Esophagus mucosa (tissue), 1 donor: ENCODE data around the gene SH3PXD2B. TPM values are rescaled to one million over a fixed set of nuclear protein-coding genes. Genes with fewer than 3 reads are reported as not detected.
"Not testable (repeated sequence)": the region's sequence is repeated elsewhere in the genome, so short reads cannot be mapped to it uniquely, and the experiment has no call there.

Source experiments
- ATAC-seq: fragments of 200-7000 bp; cut with Tn5 transposase; one replicate; pipeline ENCODE4 v1.9.1; 2020
- total RNA-seq: library from RNA; stranded (reverse); gene quantifications from one replicate; pipeline ENCODE4 v1.2.4, GENCODE V29; 2023
- donor health status: DM: yes; HTN: yes; CAD: no.

SH3PXD2B gene
- total RNA-seq, 1 donor from 2014 or later, result 16.5 TPM

GRCh38 chr5:172417983-172418630, 36.2 kb downstream of the SH3PXD2B start:
- peak; percentile 71 for ATAC-seq

DNA sequence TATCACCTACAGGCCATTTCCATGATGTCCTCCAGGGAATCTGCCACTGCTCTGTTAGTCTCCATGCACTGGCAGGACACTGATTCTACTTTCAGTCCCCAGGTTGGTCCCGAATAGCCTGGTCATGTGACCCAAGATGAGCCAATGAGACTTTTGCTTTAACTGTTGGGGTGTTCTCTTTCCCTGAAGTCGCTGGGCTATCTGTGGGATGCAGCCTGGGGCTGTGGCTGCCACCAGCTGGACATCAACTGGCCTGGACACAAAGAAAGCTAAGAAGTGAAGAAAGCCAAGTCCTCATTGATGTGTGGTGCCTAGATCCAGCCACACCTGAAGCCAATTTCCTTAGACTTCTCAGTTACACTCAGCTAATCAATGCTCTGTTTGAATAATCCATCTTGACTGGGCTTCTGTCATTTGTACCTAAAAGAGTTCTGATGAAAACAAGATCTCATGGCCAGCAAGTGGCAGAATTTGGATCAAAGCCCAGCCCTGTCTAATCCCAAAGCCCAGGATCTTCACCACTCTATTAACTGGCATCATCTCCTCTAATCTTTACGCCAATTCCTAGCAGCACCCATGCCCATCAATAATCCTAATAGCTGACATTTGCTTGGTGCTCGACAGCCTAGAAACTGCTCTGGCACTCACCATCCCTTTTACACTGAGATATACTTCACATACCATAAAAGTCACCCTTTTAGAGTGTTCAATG, 37.0 kb downstream of the SH3PXD2B start:
- ATAC-seq, result no peak

GRCh38 chr5:172415362-172416275, 38.7 kb downstream of the SH3PXD2B start:
- no peak for ATAC-seq

DNA sequence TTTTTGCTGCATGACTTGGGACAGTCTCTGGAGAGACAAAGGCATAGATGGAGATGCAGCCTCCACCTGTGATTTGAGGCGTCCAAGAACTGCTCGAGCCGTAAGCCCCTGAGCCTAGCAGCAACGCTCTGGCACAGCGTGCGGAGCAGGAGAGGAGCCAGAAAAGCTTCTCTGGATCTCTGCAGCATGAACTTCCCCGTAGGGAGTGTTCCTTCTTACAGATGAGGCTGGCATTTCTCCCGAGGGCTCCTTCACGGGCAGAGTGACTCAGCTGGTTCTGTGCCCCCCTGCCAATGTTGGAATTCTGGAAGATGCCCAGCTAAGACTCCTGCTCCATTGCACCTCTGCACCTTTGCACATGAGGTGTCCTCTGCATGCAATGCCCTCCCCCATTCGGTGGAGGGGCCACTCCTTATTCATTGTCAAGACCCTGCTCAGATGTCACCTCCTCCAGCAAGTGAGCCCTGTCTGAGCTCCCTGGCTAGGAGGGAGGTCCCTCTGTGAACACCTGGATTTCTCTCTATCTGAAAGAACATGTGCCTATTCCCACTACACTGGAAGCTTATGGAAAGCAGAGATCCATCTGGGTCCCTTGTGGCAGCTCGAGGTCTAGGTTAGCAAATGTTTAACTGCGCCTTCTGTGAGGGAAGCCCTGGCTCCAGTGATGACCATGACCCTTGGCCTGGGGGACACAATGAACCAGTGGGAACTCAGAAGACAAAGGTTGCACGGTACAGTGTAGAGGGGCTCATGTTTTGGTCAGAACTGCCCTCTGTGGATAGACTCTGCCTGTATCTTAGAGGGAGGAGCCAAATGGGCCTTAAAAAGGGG, 39.6 kb downstream of the SH3PXD2B start:
- ATAC-seq, result peak; percentile 3

- no peak for ATAC-seq
These were observed 40.6 kb downstream of the SH3PXD2B start for GRCh38 chr5:172413601-172414171.

GRCh38 chr5:172412724-172413286, 41.5 kb downstream of the SH3PXD2B start:
- peak; percentile 63 for ATAC-seq

DNA sequence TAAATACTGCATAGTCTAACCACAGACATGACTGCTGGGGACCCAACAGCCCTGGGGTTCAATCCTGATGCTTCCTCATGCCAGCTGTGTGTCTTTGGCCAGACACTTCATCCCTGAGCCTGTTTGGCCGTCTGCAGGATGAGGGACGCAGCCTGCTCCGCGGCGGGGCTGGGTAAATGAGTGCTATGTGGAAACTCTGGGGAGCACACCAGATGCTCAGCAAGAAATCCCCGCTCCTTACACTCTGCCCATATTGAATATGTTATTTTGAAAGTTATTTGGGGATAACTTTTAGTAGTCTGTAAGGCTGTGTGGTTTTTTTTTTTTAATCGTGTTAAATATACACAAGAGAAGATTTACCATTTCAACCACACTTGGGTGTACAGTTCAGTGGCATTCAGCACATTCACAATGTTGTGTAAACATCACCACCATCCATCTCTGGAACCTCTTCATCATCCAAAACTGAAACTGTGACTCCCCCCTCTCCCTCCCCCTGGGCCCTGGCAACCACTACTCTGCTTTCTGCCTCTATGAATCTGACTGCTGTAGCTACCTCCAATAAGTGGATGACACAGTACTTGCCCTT, 42.7 kb downstream of the SH3PXD2B start:
- no peak for ATAC-seq

DNA sequence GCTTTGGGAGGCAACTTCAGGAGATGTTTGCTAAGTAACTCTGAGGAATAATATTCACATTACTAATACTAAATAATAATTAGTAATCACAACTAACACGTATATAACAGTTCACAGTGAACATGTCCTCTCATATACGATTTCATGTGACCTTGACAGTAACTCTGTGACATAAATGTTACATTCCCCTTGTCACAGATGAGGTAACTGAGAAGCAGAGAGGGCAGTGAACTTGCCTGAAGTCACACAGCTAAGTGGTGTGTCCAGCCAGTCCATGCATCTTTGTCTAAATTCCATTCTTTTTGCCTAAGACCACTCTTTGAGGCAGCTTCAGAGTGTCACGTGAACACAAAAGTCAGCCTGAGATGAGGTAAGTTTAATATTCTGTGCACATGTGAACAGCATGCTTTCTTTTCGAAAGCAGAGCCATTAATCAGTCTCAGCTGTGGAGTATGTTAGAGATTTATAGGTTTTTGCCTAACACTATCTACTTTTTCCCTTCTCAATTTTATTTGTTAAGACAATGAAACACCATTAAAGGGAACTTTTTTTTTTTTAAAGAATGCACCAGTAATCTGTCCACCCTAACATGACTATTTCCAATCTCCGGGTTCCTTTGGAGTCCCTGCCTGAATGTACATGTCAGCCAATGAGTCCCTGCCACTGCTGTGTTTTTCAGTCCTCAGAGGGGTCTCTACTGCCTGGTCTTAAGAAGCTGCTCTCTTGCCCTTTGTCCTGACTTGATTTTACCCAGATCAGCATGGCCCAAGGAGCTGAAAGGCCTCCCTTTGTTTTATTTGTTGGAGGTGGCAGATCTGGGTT, 43.5 kb downstream of the SH3PXD2B start:
- ATAC-seq, result no peak

- no peak for ATAC-seq
These were observed 44.2 kb downstream of the SH3PXD2B start for GRCh38 chr5:172410160-172410559.

GRCh38 chr5:172409477-172409876, 44.8 kb downstream of the SH3PXD2B start:
- ATAC-seq, result not testable (repeated sequence)

- ATAC-seq, result peak; percentile 79
These were observed 46.5 kb downstream of the SH3PXD2B start for GRCh38 chr5:172407822-172408221.

- no peak for ATAC-seq
These were observed 47.1 kb downstream of the SH3PXD2B start for GRCh38 chr5:172407241-172407691.

DNA sequence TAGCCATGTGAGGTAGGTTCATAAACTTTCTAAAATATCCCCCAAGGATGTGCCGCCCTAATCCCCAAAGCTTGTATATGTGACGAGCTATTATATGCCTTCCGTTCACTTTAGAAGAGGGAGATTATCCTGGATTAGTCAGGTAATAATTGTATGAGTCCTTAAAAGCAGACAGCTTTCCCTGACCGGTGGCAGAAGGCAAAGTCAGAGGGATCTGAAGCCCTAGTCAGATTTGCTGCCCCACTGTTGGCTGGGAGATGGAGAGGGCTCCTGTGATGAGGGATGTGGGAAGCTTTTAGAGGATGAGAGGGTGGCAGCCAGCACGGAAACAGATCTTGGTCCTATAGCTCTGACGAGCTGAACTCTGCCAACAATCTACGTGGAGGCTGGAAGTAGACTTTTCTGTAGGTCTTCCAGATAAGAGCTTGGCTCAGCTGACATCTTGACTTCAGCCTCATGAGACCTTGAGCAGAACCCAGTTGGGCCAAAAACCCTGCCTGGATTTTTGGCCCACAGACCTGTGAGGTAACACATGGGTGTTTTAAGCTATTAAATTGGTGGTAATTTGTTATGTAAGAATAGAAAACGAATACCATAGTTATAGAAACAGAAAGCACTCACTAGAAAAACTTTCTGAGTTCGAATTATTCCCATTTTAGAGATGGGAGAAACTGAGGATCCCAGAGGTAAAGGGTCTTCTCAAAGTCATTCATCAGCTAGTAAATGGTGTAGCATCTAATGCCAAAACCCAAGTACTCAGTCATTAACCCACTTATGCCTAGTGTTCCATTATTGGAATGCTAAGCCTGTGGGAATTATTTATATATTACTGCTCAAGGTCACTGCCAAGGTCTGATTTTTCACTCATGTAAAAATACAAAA, 48.9 kb downstream of the SH3PXD2B start:
- no peak for ATAC-seq

DNA sequence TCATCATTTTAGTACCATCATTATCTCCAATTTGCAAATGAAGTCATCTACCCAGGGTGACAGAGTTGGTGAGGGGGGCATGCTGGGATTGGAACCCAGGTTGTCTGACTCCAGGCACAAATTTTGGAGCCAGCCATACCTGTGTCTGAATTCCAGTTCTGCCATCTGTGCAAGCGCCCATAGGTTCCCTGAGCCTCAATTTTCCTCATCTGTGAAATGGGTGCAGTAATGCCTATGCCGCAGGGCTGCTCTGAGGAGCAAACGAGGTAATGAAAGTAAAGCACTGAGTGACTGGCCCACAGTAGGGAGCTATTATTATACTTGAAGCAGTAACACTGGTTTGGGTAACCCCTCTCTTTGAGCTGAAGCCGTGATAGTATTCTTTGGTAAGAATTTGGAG, 49.6 kb downstream of the SH3PXD2B start:
- ATAC-seq, result no peak

GRCh38 chr5:172403817-172404216, 50.5 kb downstream of the SH3PXD2B start:
- ATAC-seq, result no peak

DNA sequence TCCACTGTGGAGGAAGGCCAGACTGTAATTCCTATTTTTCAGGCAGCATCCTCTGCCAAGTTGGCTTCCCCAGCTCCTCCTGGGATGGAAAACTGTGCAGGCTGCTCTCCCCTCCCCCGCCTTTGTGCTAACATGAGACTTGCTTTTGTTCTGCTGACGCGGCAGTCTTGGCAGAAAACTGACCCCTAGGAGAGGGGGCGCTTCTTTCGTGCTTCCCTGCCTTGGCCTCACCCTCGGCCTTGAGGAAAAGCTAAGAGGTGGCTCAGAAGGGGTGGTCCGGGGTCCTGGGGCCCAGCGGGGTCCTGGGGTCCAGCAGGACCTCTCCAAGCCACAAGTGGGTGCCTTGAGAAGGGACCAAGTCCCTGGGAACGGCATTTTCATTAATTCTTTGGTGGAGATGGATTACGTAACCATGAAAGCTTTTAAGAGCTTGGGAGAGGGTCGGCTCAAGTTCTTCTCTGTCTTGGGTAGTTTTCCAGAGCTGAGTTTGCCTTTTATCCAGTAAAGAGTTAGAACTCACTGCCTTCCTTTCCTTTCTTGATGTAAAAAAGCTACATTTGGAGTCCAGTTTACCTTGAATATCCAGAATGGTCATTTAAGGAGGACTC, 51.0 kb downstream of the SH3PXD2B start:
- ATAC-seq, result peak; percentile 11

GRCh38 chr5:172402531-172403188, 51.7 kb downstream of the SH3PXD2B start:
- ATAC-seq, result peak; percentile 13

DNA sequence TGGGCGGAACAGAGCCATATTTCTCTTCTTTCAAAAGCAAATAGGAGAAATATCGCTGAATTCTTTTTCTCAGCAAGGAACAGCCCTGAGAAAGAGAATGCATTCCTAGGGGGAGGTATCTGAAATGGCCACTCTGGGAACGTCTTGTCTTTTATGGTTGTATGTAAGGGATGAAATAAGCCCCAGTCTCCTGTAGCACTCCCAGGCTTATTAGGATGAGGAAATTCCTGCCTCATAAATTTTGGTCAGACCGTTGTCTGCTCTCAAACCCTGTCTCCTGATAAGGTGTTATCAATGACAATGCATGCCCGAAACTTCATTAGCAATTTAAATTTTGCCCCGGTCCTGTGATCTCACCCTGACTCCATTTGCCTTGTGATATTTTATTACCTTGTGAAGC, 52.3 kb downstream of the SH3PXD2B start:
- ATAC-seq, result not testable (repeated sequence)
